ENCODE measurements around the gene LSAMP. TPM values are rescaled to one million over a fixed set of nuclear protein-coding genes. Genes with fewer than 3 reads are reported as not detected.

The LSAMP gene
- total and polyA plus RNA-seq, 2 donors (not counting 1 experiment from before 2014, with no cell fraction given): not detected

- intact Hi-C loops (cut with micrococcal nuclease): no loop called here
- Histone ChIP-seq H3K4me2 (replicated peaks; ENCODE audit: low read depth, low read length, poor library complexity, severe bottlenecking) (no peak overlapping the region), H3K9ac (ENCODE audit: low read length) (no peak overlapping the region), H3K27ac (ENCODE audit: low read length in 2 of 2) (no peak overlapping the region), H3K27me3 (replicated peaks in 1 of 4; ENCODE audit: control extremely low read depth in 1 of 4, control insufficient read depth in 3 of 4, insufficient read depth in 4 of 4, low read length in 3 of 4) (no peaks in the 10 kb centered on the region), H3K36me3 (replicated peaks in 1 of 2; ENCODE audit: control extremely low read depth in 1 of 2, control insufficient read depth in 1 of 2, extremely low read depth in 1 of 2, insufficient read depth in 2 of 2, low read length in 1 of 2) (no peaks in the 10 kb centered on the region), H3K79me2 (ENCODE audit: control insufficient read depth, insufficient read depth, low read length) (no peaks in the 10 kb centered on the region), H2AFZ (ENCODE audit: insufficient read depth, low read depth, low read length, poor library complexity, severe bottlenecking) (no peak overlapping the region), H3K9me3 (ENCODE audit: control extremely low read depth in 1 of 3, control insufficient read depth in 2 of 3, insufficient read depth in 1 of 3, low read length in 2 of 3) (no peaks in the 10 kb centered on the region), H3K4me3 (ENCODE audit: control extremely low read depth in 1 of 5, extremely low read depth in 1 of 5, insufficient read depth in 1 of 5, low read depth in 2 of 5, low read length in 4 of 5) (no peak overlapping the region), H4K20me1 (ENCODE audit: control insufficient read depth, insufficient read depth, low read length, poor library complexity, severe bottlenecking) (no peaks in the 10 kb centered on the region), H3K4me1 (ENCODE audit: control insufficient read depth in 2 of 2, insufficient read depth in 2 of 2, low read length in 2 of 2) (no peaks in the 10 kb centered on the region)
- 100% methylated on average over 1 of the region's 3 CpGs for WGBS (ENCODE audit: insufficient coverage)
- TF ChIP-seq EZH2 (IDR thresholded peaks at IDR 0.05; ENCODE audit: borderline replicate concordance, insufficient read depth, low read depth, low read length, poor library complexity, severe bottlenecking): no peak
- no peak for TF ChIP-seq CTCF (IDR thresholded peaks at IDR 0.05)
- no peak overlapping the region for H3K4me3 Mint-ChIP-seq
- H3K27me3 Mint-ChIP-seq: no peaks in the 10 kb centered on the region
- no peak overlapping the region for H3K27ac Mint-ChIP-seq
- peaks cover 2% of the 10 kb centered on the region for H3K4me1 Mint-ChIP-seq
- ATAC-seq (ENCODE audit: low read depth) (no peak), DNase-seq (no peak)
- H3K9me3 Mint-ChIP-seq (ENCODE audit: insufficient read depth): no peaks in the 10 kb centered on the region
- POLR2A ChIA-PET: no interaction called here
- CTCF ChIA-PET: no interaction called here
These were observed 463.2 kb downstream of the LSAMP start for GRCh38 chr3:115982108-115982507.

GRCh38 chr3:115980709-115981108 is 464.6 kb downstream of the LSAMP start:
- no peak overlapping the region for H3K9ac ChIP-seq (ENCODE audit: low read length)
- no peak overlapping the region for H3K4me2 ChIP-seq (replicated peaks; ENCODE audit: low read depth, low read length, poor library complexity, severe bottlenecking)
- no peak overlapping the region for H3K27ac Mint-ChIP-seq
- no peaks in the 10 kb centered on the region for H3K36me3 ChIP-seq (replicated peaks in 1 of 2; ENCODE audit: control extremely low read depth in 1 of 2, control insufficient read depth in 1 of 2, extremely low read depth in 1 of 2, insufficient read depth in 2 of 2, low read length in 1 of 2)
- TF ChIP-seq CTCF (IDR thresholded peaks at IDR 0.05) (no peak), EZH2 (IDR thresholded peaks at IDR 0.05; ENCODE audit: borderline replicate concordance, insufficient read depth, low read depth, low read length, poor library complexity, severe bottlenecking) (no peak)
- no peak overlapping the region for H3K27ac ChIP-seq (ENCODE audit: low read length in 2 of 2)
- POLR2A ChIA-PET: interaction anchor here (0.6 kb wide), 1 partner anchor 80 kb away, joined by 4 read pairs; no protein-coding TSS in a partner anchor
- H2AFZ ChIP-seq (ENCODE audit: insufficient read depth, low read depth, low read length, poor library complexity, severe bottlenecking): no peak overlapping the region
- no peaks in the 10 kb centered on the region for H3K9me3 ChIP-seq (ENCODE audit: control extremely low read depth in 1 of 3, control insufficient read depth in 2 of 3, insufficient read depth in 1 of 3, low read length in 2 of 3)
- H3K27me3 ChIP-seq (replicated peaks in 1 of 4; ENCODE audit: control extremely low read depth in 1 of 4, control insufficient read depth in 3 of 4, insufficient read depth in 4 of 4, low read length in 3 of 4): no peaks in the 10 kb centered on the region
- no peaks in the 10 kb centered on the region for H4K20me1 ChIP-seq (ENCODE audit: control insufficient read depth, insufficient read depth, low read length, poor library complexity, severe bottlenecking)
- H3K27me3 Mint-ChIP-seq: no peaks in the 10 kb centered on the region
- ATAC-seq (ENCODE audit: low read depth) (no peak), DNase-seq (no peak)
- intact Hi-C loops (cut with micrococcal nuclease): no loop called here
- H3K79me2 ChIP-seq (ENCODE audit: control insufficient read depth, insufficient read depth, low read length): no peaks in the 10 kb centered on the region
- no peaks in the 10 kb centered on the region for H3K9me3 Mint-ChIP-seq (ENCODE audit: insufficient read depth)
- CTCF ChIA-PET: no interaction called here
- no peak overlapping the region for H3K4me3 Mint-ChIP-seq
- H3K4me1 ChIP-seq (ENCODE audit: control insufficient read depth in 2 of 2, insufficient read depth in 2 of 2, low read length in 2 of 2): no peaks in the 10 kb centered on the region
- 67% methylated on average over 1 of the region's 3 CpGs for WGBS (ENCODE audit: insufficient coverage)
- H3K4me3 ChIP-seq (ENCODE audit: control extremely low read depth in 1 of 5, extremely low read depth in 1 of 5, insufficient read depth in 1 of 5, low read depth in 2 of 5, low read length in 4 of 5): no peak overlapping the region
- peaks cover 2% of the 10 kb centered on the region for H3K4me1 Mint-ChIP-seq
